GM23338 (cell line): ENCODE data around the gene ANP32E.

Source experiments
- CREB1 ChIP-seq: fragments of 250-450 bp; sonication (Bioruptor Pico); IDR thresholded peaks from 2 replicates; pipeline ENCODE4 v1.5.0; 2020; ENCODE audit warnings: low read depth, mild to moderate bottlenecking, moderate library complexity
- EZH2 ChIP-seq: fragments of 200-600 bp; sonication (generic); IDR thresholded peaks from one replicate; pipeline ENCODE4 v1.8.0; 2017; ENCODE audit warnings: antibody characterized with exemption, mild to moderate bottlenecking, low read depth; ENCODE audit not compliant: unreplicated experiment
- EZH2phosphoT487 ChIP-seq: fragments of 200-600 bp; sonication (generic); IDR thresholded peaks from one replicate; pipeline ENCODE4 v1.8.1; 2018; ENCODE audit warnings: antibody characterized with exemption; ENCODE audit not compliant: unreplicated experiment
- JUNB ChIP-seq: IDR thresholded peaks from one replicate; pipeline ENCODE4 v1.6.1; 2016; ENCODE audit warnings: antibody characterized with exemption; ENCODE audit not compliant: unreplicated experiment
- NANOG ChIP-seq: IDR thresholded peaks from 2 replicates; pipeline ENCODE4 v1.6.1; 2016; ENCODE audit warnings: antibody characterized with exemption, borderline replicate concordance
- POLR2AphosphoS5 ChIP-seq: IDR thresholded peaks from 2 replicates; pipeline ENCODE4 v1.6.1; 2016; ENCODE audit warnings: antibody characterized with exemption, low read depth
- REST ChIP-seq: IDR thresholded peaks from one replicate; pipeline ENCODE4 v1.6.1; 2018; ENCODE audit warnings: antibody characterized with exemption; ENCODE audit not compliant: unreplicated experiment
- ZNF114 ChIP-seq: fragments of 250-450 bp; sonication (Bioruptor Pico); IDR thresholded peaks from 2 replicates; pipeline ENCODE4 v1.5.0; 2020; ENCODE audit warnings: mild to moderate bottlenecking, moderate library complexity
- ZNF331 ChIP-seq: fragments of 250-450 bp; sonication (Bioruptor Pico); IDR thresholded peaks from 2 replicates; pipeline ENCODE4 v1.5.0; 2020; ENCODE audit warnings: low read depth, mild to moderate bottlenecking, moderate library complexity
- TF ChIP-seq, protein P1 (sequence below), 2 experiments: fragments of 200-600 bp in 1 of 2; sonication (generic) in 1 of 2; conservative IDR thresholded peaks; 2 replicates each; pipeline versions ENCODE4 v1.5.1 to v1.6.1; 2016 to 2017; ENCODE audit warnings: antibody characterized with exemption in 2 of 2, low read depth in 2 of 2, mild to moderate bottlenecking in 2 of 2, moderate library complexity in 1 of 2

GRCh38 chr1:150267896-150268295 lies 32.0 kb upstream of the ANP32E start:
- TF ChIP-seq, protein P1, sequence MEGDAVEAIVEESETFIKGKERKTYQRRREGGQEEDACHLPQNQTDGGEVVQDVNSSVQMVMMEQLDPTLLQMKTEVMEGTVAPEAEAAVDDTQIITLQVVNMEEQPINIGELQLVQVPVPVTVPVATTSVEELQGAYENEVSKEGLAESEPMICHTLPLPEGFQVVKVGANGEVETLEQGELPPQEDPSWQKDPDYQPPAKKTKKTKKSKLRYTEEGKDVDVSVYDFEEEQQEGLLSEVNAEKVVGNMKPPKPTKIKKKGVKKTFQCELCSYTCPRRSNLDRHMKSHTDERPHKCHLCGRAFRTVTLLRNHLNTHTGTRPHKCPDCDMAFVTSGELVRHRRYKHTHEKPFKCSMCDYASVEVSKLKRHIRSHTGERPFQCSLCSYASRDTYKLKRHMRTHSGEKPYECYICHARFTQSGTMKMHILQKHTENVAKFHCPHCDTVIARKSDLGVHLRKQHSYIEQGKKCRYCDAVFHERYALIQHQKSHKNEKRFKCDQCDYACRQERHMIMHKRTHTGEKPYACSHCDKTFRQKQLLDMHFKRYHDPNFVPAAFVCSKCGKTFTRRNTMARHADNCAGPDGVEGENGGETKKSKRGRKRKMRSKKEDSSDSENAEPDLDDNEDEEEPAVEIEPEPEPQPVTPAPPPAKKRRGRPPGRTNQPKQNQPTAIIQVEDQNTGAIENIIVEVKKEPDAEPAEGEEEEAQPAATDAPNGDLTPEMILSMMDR (conservative IDR thresholded peaks at IDR 0.05; ENCODE audit: low read depth in 2 of 2), result no peak
- TF ChIP-seq EZH2 (no peak), CREB1 (CRISPR knock-in tag) (no peak), REST (no peak), ZNF114 (CRISPR knock-in tag) (no peak), EZH2phosphoT487 (no peak), NANOG (no peak), POLR2AphosphoS5 (no peak), JUNB (no peak), ZNF331 (no peak)
